DOHH2 (cell line): ENCODE measurements around the gene CLDN1.

ENCODE experiments used
- H3F3A ChIP-seq: fragments of 200-600 bp; sonication (generic), shearing (Covaris generic); 2 replicates; pipeline ENCODE4 v1.6.0; 2016; ENCODE audit warnings: antibody characterized with exemption, mild to moderate bottlenecking; ENCODE audit not compliant: control insufficient read depth, insufficient read depth
- H3K27ac ChIP-seq: fragments of 200-600 bp; sonication (generic); 2 replicates; pipeline ENCODE4 v1.5.1; 2014; ENCODE audit warnings: low read depth, mild to moderate bottlenecking, low read length, moderate library complexity
- H3K27me3 ChIP-seq: fragments of 200-600 bp; sonication (generic); 2 replicates; pipeline ENCODE4 v1.6.1; 2014; ENCODE audit warnings: mild to moderate bottlenecking, low read length, mixed read lengths; ENCODE audit not compliant: control insufficient read depth
- H3K36me3 ChIP-seq: fragments of 200-600 bp; sonication (generic); 2 replicates; pipeline ENCODE4 v1.6.1; 2014; ENCODE audit warnings: mild to moderate bottlenecking, low read length, moderate library complexity, mixed read lengths; ENCODE audit not compliant: control insufficient read depth
- H3K4me1 ChIP-seq: fragments of 200-600 bp; sonication (generic); 2 replicates; pipeline ENCODE4 v1.6.1; 2014; ENCODE audit warnings: mild to moderate bottlenecking, low read length, mixed read lengths; ENCODE audit not compliant: control insufficient read depth
- H3K4me2 ChIP-seq: fragments of 200-600 bp; sonication (generic); 2 replicates; pipeline ENCODE4 v1.6.0; 2014; ENCODE audit warnings: mild to moderate bottlenecking, low read length, moderate library complexity
- H3K4me3 ChIP-seq: fragments of 200-600 bp; sonication (generic); 2 replicates; pipeline ENCODE4 v1.5.1; 2014; ENCODE audit warnings: mild to moderate bottlenecking, low read length, mixed read lengths
- H3K79me2 ChIP-seq: fragments of 200-600 bp; sonication (generic); 2 replicates; pipeline ENCODE4 v1.6.1; 2014; ENCODE audit warnings: mild to moderate bottlenecking, low read length, mixed read lengths; ENCODE audit not compliant: control insufficient read depth
- H3K9me2 ChIP-seq: fragments of 200-600 bp; sonication (generic); replicated peaks from 2 replicates; pipeline ENCODE4 v1.6.1; 2014; ENCODE audit warnings: mild to moderate bottlenecking, low read length, mixed read lengths; ENCODE audit not compliant: control insufficient read depth
- H3K9me3 ChIP-seq: fragments of 200-600 bp; sonication (generic); 2 replicates; pipeline ENCODE4 v1.6.1; 2014; ENCODE audit warnings: antibody characterized with exemption, low read length, mixed read lengths; ENCODE audit not compliant: control insufficient read depth, insufficient read depth
- H4K20me1 ChIP-seq: fragments of 200-600 bp; sonication (generic); 2 replicates; pipeline ENCODE4 v1.6.0; 2014; ENCODE audit warnings: low read depth, mild to moderate bottlenecking, antibody characterized with exemption, low read length, moderate library complexity; ENCODE audit not compliant: control insufficient read depth, insufficient read depth
- CTCF ChIP-seq: fragments of 200-600 bp; sonication (generic); IDR thresholded peaks from one replicate; pipeline ENCODE4 v1.5.1; 2014; ENCODE audit warnings: antibody characterized with exemption, mild to moderate bottlenecking, low read depth, low read length; ENCODE audit not compliant: poor library complexity, severe bottlenecking
- EZH2phosphoT487 ChIP-seq: fragments of 200-600 bp; sonication (generic); IDR thresholded peaks from 2 replicates; pipeline ENCODE4 v1.6.1; 2017; ENCODE audit warnings: borderline replicate concordance, mild to moderate bottlenecking, antibody characterized with exemption, low read length, moderate library complexity, mixed read lengths

Gene CLDN1

GRCh38 chr3:190326930-190327329, 4.7 kb upstream of the CLDN1 start:
- TF ChIP-seq CTCF (no peak), EZH2phosphoT487 (no peak)
- no peak overlapping the region for H3K27ac ChIP-seq
- no peaks in the 10 kb centered on the region for H4K20me1 ChIP-seq
- no peak overlapping the region for H3K4me3 ChIP-seq
- no peaks in the 10 kb centered on the region for H3K9me2 ChIP-seq
- H3K27me3 ChIP-seq, result peaks cover 7% of the 10 kb centered on the region
- no peak overlapping the region for H3K4me2 ChIP-seq
- no peaks in the 10 kb centered on the region for H3K9me3 ChIP-seq
- H3K4me1 ChIP-seq, result no peaks in the 10 kb centered on the region
- no peaks in the 10 kb centered on the region for H3K79me2 ChIP-seq
- no peaks in the 10 kb centered on the region for H3K36me3 ChIP-seq
- H3F3A ChIP-seq, result no peaks in the 10 kb centered on the region

GRCh38 chr3:190326361-190326760, 4.1 kb upstream of the CLDN1 start:
- Histone ChIP-seq H3K9me3 (no peaks in the 10 kb centered on the region), H3K4me2 (no peak overlapping the region), H3F3A (no peaks in the 10 kb centered on the region), H3K79me2 (no peaks in the 10 kb centered on the region), H3K9me2 (no peaks in the 10 kb centered on the region), H3K4me3 (no peak overlapping the region), H3K4me1 (no peaks in the 10 kb centered on the region), H3K36me3 (no peaks in the 10 kb centered on the region), H4K20me1 (no peaks in the 10 kb centered on the region), H3K27me3 (peaks cover 7% of the 10 kb centered on the region), H3K27ac (no peak overlapping the region)
- TF ChIP-seq EZH2phosphoT487, result no peak
- no peak for TF ChIP-seq CTCF

GRCh38 chr3:190325923-190326322, 3.7 kb upstream of the CLDN1 start:
- no peaks in the 10 kb centered on the region for H3K79me2 ChIP-seq

More at GRCh38 chr3:190325923-190326322, 3.7 kb upstream of the CLDN1 start:
- Histone ChIP-seq H3K27me3 (peaks cover 7% of the 10 kb centered on the region), H3K4me1 (no peaks in the 10 kb centered on the region), H3K4me3 (no peak overlapping the region), H3K4me2 (no peak overlapping the region), H3K9me3 (no peaks in the 10 kb centered on the region), H3K36me3 (no peaks in the 10 kb centered on the region), H3F3A (no peaks in the 10 kb centered on the region), H3K27ac (no peak overlapping the region), H3K9me2 (no peaks in the 10 kb centered on the region), H4K20me1 (no peaks in the 10 kb centered on the region)
- TF ChIP-seq EZH2phosphoT487 (no peak), CTCF (no peak)
